CD4-positive, alpha-beta T cell treated with Interferon gamma for 1 hour (primary cell): Measurements from ENCODE around the gene RBBP8NL.

Experiments used
- DNase-seq: peaks from one replicate; pipeline ENCODE4 v3.0.0-alpha.2; 2020

RBBP8NL gene

GRCh38 chr20:62371588-62372041, 55.7 kb downstream of the RBBP8NL start:
- no peak for DNase-seq

GRCh38 chr20:62370807-62371587, 56.3 kb downstream of the RBBP8NL start:
- no peak for DNase-seq

- no peak for DNase-seq
These were observed 57.1 kb downstream of the RBBP8NL start for GRCh38 chr20:62370115-62370806.

GRCh38 chr20:62369815-62370114, 57.6 kb downstream of the RBBP8NL start:
- DNase-seq, result no peak

GRCh38 chr20:62368976-62369814, 58.1 kb downstream of the RBBP8NL start:
- no peak for DNase-seq

GRCh38 chr20:62368392-62368975, 58.9 kb downstream of the RBBP8NL start:
- no peak for DNase-seq

- DNase-seq, result no peak
These were observed 59.5 kb downstream of the RBBP8NL start for GRCh38 chr20:62367633-62368391.

GRCh38 chr20:62367136-62367632, 60.2 kb downstream of the RBBP8NL start, which contains the start of gene LAMA5:
Gene LAMA5, minus strand, starts transcription at chr20:62367312. Its CDS starts 67 bp downstream, at chr20:62367245.
- no peak for DNase-seq

GRCh38 chr20:62366370-62367135, 60.8 kb downstream of the RBBP8NL start:
- no peak for DNase-seq

- no peak for DNase-seq
These were observed 61.4 kb downstream of the RBBP8NL start for GRCh38 chr20:62365814-62366369.

GRCh38 chr20:62364911-62365736, 62.2 kb downstream of the RBBP8NL start:
- no peak for DNase-seq

- DNase-seq, result no peak
These were observed 63.2 kb downstream of the RBBP8NL start for GRCh38 chr20:62363920-62364851.

GRCh38 chr20:62362991-62363919, 64.1 kb downstream of the RBBP8NL start:
- DNase-seq, result no peak

- DNase-seq, result no peak
These were observed 64.8 kb downstream of the RBBP8NL start for GRCh38 chr20:62362590-62362940.

GRCh38 chr20:62361799-62362589, 65.3 kb downstream of the RBBP8NL start:
- no peak for DNase-seq

- DNase-seq, result no peak
These were observed 66.2 kb downstream of the RBBP8NL start for GRCh38 chr20:62360854-62361798.
